Natural killer cell (primary cell): ENCODE measurements around the gene ASXL2. TPM values are rescaled to one million over a fixed set of nuclear protein-coding genes. Genes with fewer than 3 reads are reported as not detected.

Experiments
- ATAC-seq, 3 donors: fragments of 150-1000 bp in 2 of 3; fragments of 200-7000 bp in 1 of 3; cut with Tn5 transposase; 1 replicate in 1 of 3; 2 replicates in 2 of 3; pipeline ENCODE4 v1.10.0; 2021; ENCODE audit warnings: mild to moderate bottlenecking in 2 of 3, moderate library complexity in 2 of 3
- DNase-seq, 2 donors: peaks; one replicate each; pipeline versions ENCODE4 v3.0.0 to v3.0.0-alpha.2; 2013 to 2021; ENCODE audit warnings: mixed read lengths in 1 of 2
- H3K27ac ChIP-seq: one replicate; pipeline ENCODE4 v1.5.1; 2013; ENCODE audit warnings: mild to moderate bottlenecking, low read length
- H3K27me3 ChIP-seq: one replicate; pipeline ENCODE4 v1.6.1; 2013; ENCODE audit warnings: low read length; ENCODE audit not compliant: control insufficient read depth, insufficient read depth
- H3K36me3 ChIP-seq: one replicate; pipeline ENCODE4 v1.6.1; 2013; ENCODE audit warnings: low read length; ENCODE audit not compliant: control insufficient read depth, insufficient read depth
- H3K4me1 ChIP-seq: one replicate; pipeline ENCODE4 v1.6.1; 2013; ENCODE audit warnings: low read length; ENCODE audit not compliant: control insufficient read depth, insufficient read depth
- H3K4me3 ChIP-seq: one replicate; pipeline ENCODE4 v1.5.1; 2013; ENCODE audit warnings: low read length
- H3K9me3 ChIP-seq: one replicate; pipeline ENCODE4 v1.6.1; 2013; ENCODE audit warnings: low read length; ENCODE audit not compliant: control insufficient read depth, insufficient read depth
- H3K27ac Mint-ChIP-seq, 2 donors: one replicate each; pipeline ENCODE4 v1.8.0; 2022; ENCODE audit warnings: mild to moderate bottlenecking in 2 of 2, mixed read lengths in 2 of 2, moderate library complexity in 1 of 2
- H3K27me3 Mint-ChIP-seq, 2 donors: one replicate each; pipeline ENCODE4 v1.8.0; 2022; ENCODE audit warnings: low read depth in 2 of 2, mixed read lengths in 2 of 2
- H3K36me3 Mint-ChIP-seq: one replicate; pipeline ENCODE4 v1.8.0; 2022; ENCODE audit warnings: mixed read lengths
- H3K4me1 Mint-ChIP-seq, 2 donors: one replicate each; pipeline ENCODE4 v1.8.0; 2022; ENCODE audit warnings: mixed read lengths in 2 of 2
- H3K4me3 Mint-ChIP-seq: one replicate; pipeline ENCODE4 v1.8.0; 2022; ENCODE audit warnings: mild to moderate bottlenecking, moderate library complexity, mixed read lengths
- H3K9me3 Mint-ChIP-seq, 2 donors: one replicate each; pipeline ENCODE4 v1.8.0; 2022; ENCODE audit warnings: mixed read lengths in 2 of 2
- CTCF ChIP-seq: fragments of 200-600 bp; IDR thresholded peaks from one replicate; pipeline ENCODE4 v1.8.0; 2022; ENCODE audit warnings: antibody characterized with exemption
- WGBS: methylation state at CpG from one replicate; pipeline ENCODE4 v1.1.7; 2013; ENCODE audit warnings: missing lambda C conversion rate; ENCODE audit not compliant: insufficient coverage; 5-methylcytosine and 5-hydroxymethylcytosine counted together
- intact Hi-C: fragments of 100-400 bp; cut with micrococcal nuclease; formaldehyde crosslinking; loops from one replicate; pipeline ENCODE4 v1.14.2; 2022
- total RNA-seq, 4 donors: library from RNA; stranded (reverse); fragments of 120-200 nt in 1 of 4; gene quantifications; one replicate each; pipeline versions ENCODE4 v1.2.3 to v1.2.4, GENCODE V29; 2013 to 2022

ASXL2 gene
- total RNA-seq, 3 donors from 2014 or later (not counting 1 experiment from before 2014, with no cell fraction given): 27.7 to 32.6 (median 27.8) TPM

GRCh38 chr2:25757906-25758305 lies 120.4 kb downstream of the ASXL2 start:
- no peaks in the 10 kb centered on the region for H3K4me1 ChIP-seq
- no peak for TF ChIP-seq CTCF
- no peaks in the 10 kb centered on the region for H3K27me3 ChIP-seq
- H3K9me3 ChIP-seq: no peaks in the 10 kb centered on the region
- 88% methylated on average over 1 of the region's 1 CpG for WGBS
- H3K27ac ChIP-seq: no peak overlapping the region
- ATAC-seq (no peak), DNase-seq (no peak)
- no peak overlapping the region for H3K4me3 Mint-ChIP-seq
- H3K27me3 Mint-ChIP-seq: no peaks in the 10 kb centered on the region
- H3K36me3 Mint-ChIP-seq: peaks cover 23% of the 10 kb centered on the region
- no peak overlapping the region for H3K27ac Mint-ChIP-seq
- H3K4me3 ChIP-seq: no peak overlapping the region
- intact Hi-C loops: no loop called here
- H3K36me3 ChIP-seq: peaks cover 53% of the 10 kb centered on the region
- no peaks in the 10 kb centered on the region for H3K9me3 Mint-ChIP-seq
- H3K4me1 Mint-ChIP-seq: no peaks in the 10 kb centered on the region

GRCh38 chr2:25756536-25756935 lies 121.8 kb downstream of the ASXL2 start:
- DNase-seq (no peak), ATAC-seq (no peak)
- Histone ChIP-seq H3K9me3 (no peaks in the 10 kb centered on the region), H3K4me3 (no peak overlapping the region), H3K36me3 (peaks cover 60% of the 10 kb centered on the region), H3K4me1 (no peaks in the 10 kb centered on the region), H3K27me3 (no peaks in the 10 kb centered on the region), H3K27ac (no peak overlapping the region)
- Mint-ChIP-seq H3K9me3 (no peaks in the 10 kb centered on the region), H3K4me3 (no peak overlapping the region), H3K4me1 (no peaks in the 10 kb centered on the region), H3K27me3 (no peaks in the 10 kb centered on the region), H3K27ac (no peak overlapping the region), H3K36me3 (peaks cover 23% of the 10 kb centered on the region)
- intact Hi-C loops: no loop called here
- no peak for TF ChIP-seq CTCF
- WGBS: 80% methylated on average over 4 of the region's 4 CpGs

- no peak overlapping the region for H3K27ac ChIP-seq
- ATAC-seq: no peak
Observed at GRCh38 chr2:25749676-25750075, 128.6 kb downstream of the ASXL2 start.

More at GRCh38 chr2:25749676-25750075, 128.6 kb downstream of the ASXL2 start:
- WGBS: 72% methylated on average over 5 of the region's 5 CpGs
- no peaks in the 10 kb centered on the region for H3K9me3 ChIP-seq
- no peak for TF ChIP-seq CTCF
- H3K9me3 Mint-ChIP-seq: no peaks in the 10 kb centered on the region
- DNase-seq: no peak
- no peaks in the 10 kb centered on the region for H3K4me1 Mint-ChIP-seq
- intact Hi-C loops: no loop called here
- H3K4me3 Mint-ChIP-seq: no peak overlapping the region
- H3K4me1 ChIP-seq: no peaks in the 10 kb centered on the region
- H3K27me3 Mint-ChIP-seq: no peaks in the 10 kb centered on the region
- H3K36me3 ChIP-seq: peaks cover 72% of the 10 kb centered on the region
- no peak overlapping the region for H3K4me3 ChIP-seq
- H3K27ac Mint-ChIP-seq: peak overlapping the region; percentile 43 to 51
- H3K27me3 ChIP-seq: no peaks in the 10 kb centered on the region
- peaks cover 25% of the 10 kb centered on the region for H3K36me3 Mint-ChIP-seq
